ENCODE results near the gene SYT11. TPM values are rescaled to one million over a fixed set of nuclear protein-coding genes. Genes with fewer than 3 reads are reported as not detected.

SYT11 gene
- total and polyA plus RNA-seq, 2 experiments from 2014 or later: 16.2 to 28.5 TPM

GRCh38 chr1:155859881-155860871 is 809 bp downstream of the SYT11 start:
- Histone ChIP-seq H3K4me2 (ENCODE audit: unreplicated experiment) (peak overlapping the region; percentile 79), H3F3A (ENCODE audit: insufficient read depth) (peaks cover 32% of the 10 kb centered on the region), H3K9ac (peak overlapping the region; percentile 88), H3K27ac (peak overlapping the region; percentile 90), H3K36me3 (ENCODE audit: low read depth) (no peaks in the 10 kb centered on the region), H3K4me1 (ENCODE audit: insufficient read depth) (peaks cover 26% of the 10 kb centered on the region), H3K9me3 (ENCODE audit: low read depth) (no peaks in the 10 kb centered on the region), H3K27me3 (replicated peaks; ENCODE audit: insufficient read depth) (no peaks in the 10 kb centered on the region), H2AFZ (peak overlapping the region; percentile 94), H3K9me2 (ENCODE audit: insufficient read depth) (no peaks in the 10 kb centered on the region), H4K20me1 (ENCODE audit: insufficient read depth) (no peaks in the 10 kb centered on the region), H3K79me2 (ENCODE audit: insufficient read depth) (peaks cover 55% of the 10 kb centered on the region), H3K4me3 (peak overlapping the region; percentile 75)
- 3 to 4% methylated on average over 20 to 35 of the region's 35 CpGs for WGBS, 2 experiments (ENCODE audit: low coverage in 1 of 2, low lambda C conversion rate in 2 of 2, missing lambda C conversion rate in 2 of 2)
- in situ Hi-C loops (cut with MboI): no loop called here
- peak; percentile 88 for DNase-seq
- TF ChIP-seq EZH2 (IDR thresholded peaks at IDR 0.05; ENCODE audit: insufficient read depth, poor library complexity, severe bottlenecking) (no peak), EZH2phosphoT487 (IDR thresholded peaks at IDR 0.05; ENCODE audit: insufficient read depth, low read depth) (no peak)

- TF ChIP-seq EZH2phosphoT487 (IDR thresholded peaks at IDR 0.05; ENCODE audit: insufficient read depth, low read depth) (no peak), EZH2 (IDR thresholded peaks at IDR 0.05; ENCODE audit: insufficient read depth, poor library complexity, severe bottlenecking) (no peak)
- Histone ChIP-seq H3K4me3 (peak overlapping the region; percentile 75), H3K9ac (peak overlapping the region; percentile 88), H3K36me3 (ENCODE audit: low read depth) (no peaks in the 10 kb centered on the region), H3F3A (ENCODE audit: insufficient read depth) (peaks cover 32% of the 10 kb centered on the region), H3K4me2 (ENCODE audit: unreplicated experiment) (peak overlapping the region; percentile 79), H3K27me3 (replicated peaks; ENCODE audit: insufficient read depth) (no peaks in the 10 kb centered on the region), H3K4me1 (ENCODE audit: insufficient read depth) (peaks cover 25% of the 10 kb centered on the region), H3K9me2 (ENCODE audit: insufficient read depth) (no peaks in the 10 kb centered on the region), H3K9me3 (ENCODE audit: low read depth) (no peaks in the 10 kb centered on the region), H3K27ac (peak overlapping the region; percentile 90), H2AFZ (peak overlapping the region; percentile 94), H4K20me1 (ENCODE audit: insufficient read depth) (no peaks in the 10 kb centered on the region), H3K79me2 (ENCODE audit: insufficient read depth) (peaks cover 46% of the 10 kb centered on the region)
- peak; percentile 14 for DNase-seq
- WGBS, 2 experiments (ENCODE audit: low coverage in 1 of 2, low lambda C conversion rate in 2 of 2, missing lambda C conversion rate in 2 of 2): 48 to 50% methylated on average over 2 of the region's 2 CpGs
- in situ Hi-C loops (cut with MboI): no loop called here
Observed at GRCh38 chr1:155860970-155861510, 1.7 kb downstream of the SYT11 start.

- Histone ChIP-seq H3K4me1 (ENCODE audit: insufficient read depth) (peaks cover 21% of the 10 kb centered on the region), H3K4me3 (no peak overlapping the region), H3K9me3 (ENCODE audit: low read depth) (no peaks in the 10 kb centered on the region), H3K4me2 (ENCODE audit: unreplicated experiment) (no peak overlapping the region), H3F3A (ENCODE audit: insufficient read depth) (peaks cover 32% of the 10 kb centered on the region), H3K9ac (no peak overlapping the region), H3K36me3 (ENCODE audit: low read depth) (no peaks in the 10 kb centered on the region), H4K20me1 (ENCODE audit: insufficient read depth) (no peaks in the 10 kb centered on the region), H2AFZ (no peak overlapping the region), H3K9me2 (ENCODE audit: insufficient read depth) (no peaks in the 10 kb centered on the region), H3K27me3 (replicated peaks; ENCODE audit: insufficient read depth) (no peaks in the 10 kb centered on the region), H3K27ac (no peak overlapping the region), H3K79me2 (ENCODE audit: insufficient read depth) (peaks cover 38% of the 10 kb centered on the region)
- no peak for DNase-seq
- in situ Hi-C loops (cut with MboI): no loop called here
- 100% methylated on average over 2 of the region's 2 CpGs for WGBS, 2 experiments (ENCODE audit: low coverage in 1 of 2, low lambda C conversion rate in 2 of 2, missing lambda C conversion rate in 2 of 2)
- TF ChIP-seq EZH2phosphoT487 (IDR thresholded peaks at IDR 0.05; ENCODE audit: insufficient read depth, low read depth): no peak
- TF ChIP-seq EZH2 (IDR thresholded peaks at IDR 0.05; ENCODE audit: insufficient read depth, poor library complexity, severe bottlenecking): no peak
Observed at GRCh38 chr1:155861896-155862295, 2.5 kb downstream of the SYT11 start.

- H3K9me2 ChIP-seq (ENCODE audit: insufficient read depth): no peaks in the 10 kb centered on the region
- in situ Hi-C loops (cut with MboI): no loop called here
- TF ChIP-seq EZH2 (IDR thresholded peaks at IDR 0.05; ENCODE audit: insufficient read depth, poor library complexity, severe bottlenecking): no peak
- TF ChIP-seq EZH2phosphoT487 (IDR thresholded peaks at IDR 0.05; ENCODE audit: insufficient read depth, low read depth): no peak
- H3K36me3 ChIP-seq (ENCODE audit: low read depth): no peaks in the 10 kb centered on the region
- no peak overlapping the region for H2AFZ ChIP-seq
- H3K4me2 ChIP-seq (ENCODE audit: unreplicated experiment): no peak overlapping the region
- H3K4me1 ChIP-seq (ENCODE audit: insufficient read depth): peaks cover 11% of the 10 kb centered on the region
- DNase-seq: peak; percentile 60
- H3K4me3 ChIP-seq: no peak overlapping the region
- no peaks in the 10 kb centered on the region for H3K27me3 ChIP-seq (replicated peaks; ENCODE audit: insufficient read depth)
- peaks cover 19% of the 10 kb centered on the region; the same call in 1 of the 2 replicates for H3F3A ChIP-seq (ENCODE audit: insufficient read depth)
- no peaks in the 10 kb centered on the region for H3K9me3 ChIP-seq (ENCODE audit: low read depth)
- H4K20me1 ChIP-seq (ENCODE audit: insufficient read depth): no peaks in the 10 kb centered on the region
- peaks cover 29% of the 10 kb centered on the region for H3K79me2 ChIP-seq (ENCODE audit: insufficient read depth)
- H3K9ac ChIP-seq: no peak overlapping the region
- H3K27ac ChIP-seq: no peak overlapping the region
Observed at GRCh38 chr1:155864393-155864792, 5.0 kb downstream of the SYT11 start.
